Stimulated activated CD8-positive, alpha-beta memory T cell treated with anti-CD3 and anti-CD28 coated beads, Interleukin-4, amount 100 ng/mL, for 24 hours (primary cell): Measurements from ENCODE around the gene IFI35.
"Not testable (repeated sequence)": the region's sequence is repeated elsewhere in the genome, so short reads cannot be mapped to it uniquely, and the experiment has no call there.

Source experiments
- DNase-seq: peaks from one replicate; pipeline ENCODE4 v3.0.0-alpha.2; 2020; ENCODE audit warnings: low read depth

IFI35 gene

GRCh38 chr17:42997984-42998938, 8.3 kb upstream of the IFI35 start, which contains the start of gene RPL27:
Gene RPL27, plus strand, starts transcription at chr17:42998419. Its CDS starts 332 bp downstream, at chr17:42998751.
- peak; percentile 93 for DNase-seq

DNA sequence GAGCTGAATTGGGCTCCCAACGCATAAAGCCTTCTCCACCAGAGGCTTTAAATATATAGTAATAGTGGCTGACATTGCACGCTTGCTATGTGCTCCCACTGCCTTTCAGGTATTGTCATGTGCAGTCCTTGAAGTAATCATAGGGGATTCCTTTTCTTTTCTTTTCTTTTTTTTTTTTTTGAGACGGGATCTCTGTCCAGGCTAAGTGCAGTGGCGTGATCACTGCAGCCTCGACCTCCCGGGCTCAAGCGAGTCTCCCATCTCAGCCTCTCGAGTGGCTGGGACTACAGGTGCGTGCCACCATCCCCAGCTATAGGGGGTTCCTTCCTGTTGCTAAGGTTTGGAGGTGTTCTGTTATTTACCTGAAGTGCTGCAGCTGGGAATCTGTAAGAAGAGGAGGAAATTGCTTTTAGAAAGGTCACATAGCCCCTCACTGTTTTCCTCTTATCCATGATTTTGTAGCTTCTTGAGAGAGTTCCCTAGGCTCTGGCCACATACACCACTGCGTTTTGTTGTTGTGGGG, 7.5 kb upstream of the IFI35 start:
- no peak for DNase-seq

DNA sequence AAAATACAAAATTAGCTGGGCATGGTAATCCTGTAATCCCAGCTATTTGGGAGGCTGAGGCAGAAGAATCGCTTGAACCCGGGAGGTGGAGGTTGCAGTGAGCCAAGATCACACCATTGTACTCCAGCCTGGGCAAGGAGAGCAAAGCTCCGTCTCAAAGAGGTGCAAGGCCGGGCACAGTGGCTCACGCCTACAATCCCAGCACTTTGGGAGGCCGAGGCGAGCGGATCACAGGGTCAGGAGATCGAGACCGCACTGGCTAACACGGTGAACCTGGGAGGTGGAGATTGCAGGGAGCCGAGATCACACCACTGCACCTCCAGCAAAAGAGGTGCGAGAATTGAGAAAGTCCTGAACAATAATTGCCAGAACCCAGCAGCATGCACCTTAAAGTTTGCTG, 5.7 kb upstream of the IFI35 start:
- not testable (repeated sequence) for DNase-seq

DNA sequence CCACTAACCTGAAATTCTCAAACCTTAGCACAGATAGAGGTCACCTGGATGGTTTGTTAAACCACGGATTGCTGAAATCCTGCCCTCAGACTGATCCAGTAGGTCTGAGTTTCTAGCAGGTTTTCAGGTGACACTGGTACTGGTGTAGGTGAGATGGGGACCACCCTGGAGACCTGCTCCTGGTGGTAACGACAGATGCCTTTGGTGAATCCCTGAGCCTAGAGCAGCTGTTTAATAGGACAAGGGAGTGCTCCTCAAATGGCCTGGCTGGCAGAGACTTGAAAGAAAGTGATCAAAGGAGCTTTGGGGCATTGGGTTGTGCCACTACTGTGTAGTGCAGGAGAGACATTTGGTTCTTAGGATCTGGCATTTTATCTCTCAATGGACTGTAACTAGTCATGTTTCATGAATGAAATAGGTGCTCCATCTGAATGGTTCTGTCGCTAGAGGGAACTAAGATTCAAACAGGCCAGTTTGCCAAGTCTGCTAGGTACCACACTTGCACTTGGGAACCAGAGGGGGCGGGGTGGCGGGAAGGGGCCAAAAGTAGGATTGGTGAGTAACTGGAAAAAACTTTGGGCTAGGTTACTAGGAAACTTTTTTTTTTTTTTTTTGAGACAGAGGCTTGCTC, 2.9 kb upstream of the IFI35 start:
- DNase-seq, result no peak

GRCh38 chr17:43010667-43011308, 4.2 kb downstream of the IFI35 start:
- no peak for DNase-seq

DNA sequence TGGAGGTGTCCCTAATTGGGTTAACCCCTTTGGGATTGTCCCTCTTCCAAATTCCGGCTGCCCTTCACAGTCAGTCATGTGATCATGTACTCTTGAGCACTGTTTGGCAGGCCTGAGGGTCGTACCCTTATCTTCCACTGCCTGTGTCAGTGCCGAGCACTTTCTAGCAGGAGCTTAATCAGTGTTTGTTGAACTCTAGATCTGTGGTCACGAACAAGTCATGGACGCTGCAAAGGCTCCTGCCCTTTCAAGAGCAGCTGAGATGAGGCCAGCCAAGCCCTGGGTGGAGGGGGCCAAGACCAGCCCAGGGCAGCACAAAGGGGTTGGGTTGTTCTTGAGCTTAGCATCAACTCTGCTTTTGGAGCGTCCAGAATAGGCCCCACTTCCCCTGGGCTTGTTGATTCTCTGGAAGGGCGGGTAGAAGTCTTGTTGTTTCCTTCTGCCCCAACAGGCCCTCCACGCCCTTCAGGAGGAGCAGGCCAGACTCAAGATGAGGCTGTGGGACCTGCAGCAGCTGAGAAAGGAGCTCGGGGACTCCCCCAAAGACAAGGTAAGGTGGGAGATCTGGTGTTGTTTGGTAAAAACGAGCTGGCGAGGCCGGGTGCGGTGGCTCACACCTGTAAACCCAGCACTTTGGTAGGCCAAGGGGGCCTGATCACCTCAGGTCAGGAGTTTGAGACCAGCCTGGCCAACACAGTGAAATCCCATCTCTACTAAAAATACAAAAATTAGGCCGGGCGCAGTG, 5.3 kb downstream of the IFI35 start:
- no peak for DNase-seq

- DNase-seq, result no peak
These were observed 6.7 kb downstream of the IFI35 start for GRCh38 chr17:43013296-43013695.

DNA sequence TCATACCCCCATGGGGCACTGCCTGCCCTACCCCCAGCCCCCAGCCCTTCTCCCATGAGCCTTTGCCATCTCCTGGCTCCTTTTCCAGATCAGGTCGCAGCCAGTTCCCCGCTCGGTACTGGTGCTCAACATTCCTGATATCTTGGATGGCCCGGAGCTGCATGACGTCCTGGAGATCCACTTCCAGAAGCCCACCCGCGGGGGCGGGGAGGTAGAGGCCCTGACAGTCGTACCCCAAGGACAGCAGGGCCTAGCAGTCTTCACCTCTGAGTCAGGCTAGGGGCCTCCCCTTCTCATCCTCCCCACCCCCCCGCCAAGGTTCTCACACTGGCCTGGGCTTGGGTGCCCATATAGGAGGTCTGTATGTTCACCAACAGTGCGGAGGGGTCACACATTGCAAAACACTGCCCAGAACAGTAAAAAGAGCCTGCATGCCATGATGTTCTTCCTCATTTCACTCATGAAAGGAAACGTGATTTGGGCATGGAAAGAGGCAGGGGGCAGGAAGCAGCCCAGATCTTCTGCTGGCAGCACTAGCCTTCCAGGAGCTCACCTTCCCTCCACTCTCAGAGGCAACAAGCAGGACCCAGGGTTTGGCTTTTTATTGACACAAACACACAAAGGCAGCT, 7.5 kb downstream of the IFI35 start:
- DNase-seq, result no peak

- no peak for DNase-seq
These were observed 8.3 kb downstream of the IFI35 start for GRCh38 chr17:43014649-43015542.

GRCh38 chr17:43015579-43015978, 9.0 kb downstream of the IFI35 start:
- DNase-seq, result no peak

- no peak for DNase-seq
These were observed 9.6 kb downstream of the IFI35 start for GRCh38 chr17:43016216-43016615.

DNA sequence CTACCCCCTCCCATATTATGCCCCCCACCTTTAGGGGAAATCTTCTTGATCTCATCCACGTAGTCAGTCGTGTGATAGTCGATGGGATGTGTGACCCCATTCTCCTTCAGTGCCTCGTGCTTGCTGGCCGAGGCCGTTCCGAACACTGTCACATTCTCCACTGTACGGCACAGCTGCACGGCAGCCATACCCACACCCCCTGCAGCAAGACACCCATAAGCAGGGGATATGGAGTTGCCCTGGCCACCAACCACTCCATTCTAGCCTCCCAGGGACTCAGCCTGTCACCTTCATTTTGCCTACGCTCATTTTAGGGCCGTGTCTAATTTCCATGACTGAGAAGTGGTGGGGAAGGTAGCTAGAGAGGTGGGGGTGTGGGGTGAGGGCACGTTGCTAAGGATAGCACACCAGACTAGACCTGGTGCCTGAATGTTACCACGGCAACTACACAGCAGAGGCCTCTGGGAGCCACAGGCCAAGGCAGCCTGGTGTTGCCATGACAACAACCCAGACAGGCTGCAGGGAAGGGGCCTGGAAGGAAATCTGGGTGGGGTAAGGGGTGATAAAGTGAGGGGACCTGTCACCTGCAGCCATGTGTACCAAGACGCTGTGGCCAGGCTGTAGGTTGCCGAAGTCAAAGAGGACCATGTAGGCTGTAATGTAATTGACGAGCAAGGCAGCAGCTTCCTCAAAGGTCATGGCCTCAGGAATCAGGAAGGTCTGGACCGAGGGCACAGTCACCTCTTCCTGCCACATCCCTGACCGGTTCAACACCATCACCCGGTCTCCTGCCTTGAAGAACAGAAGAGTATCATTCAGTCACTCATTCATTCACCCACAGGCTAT, 11.6 kb downstream of the IFI35 start:
- no peak for DNase-seq

DNA sequence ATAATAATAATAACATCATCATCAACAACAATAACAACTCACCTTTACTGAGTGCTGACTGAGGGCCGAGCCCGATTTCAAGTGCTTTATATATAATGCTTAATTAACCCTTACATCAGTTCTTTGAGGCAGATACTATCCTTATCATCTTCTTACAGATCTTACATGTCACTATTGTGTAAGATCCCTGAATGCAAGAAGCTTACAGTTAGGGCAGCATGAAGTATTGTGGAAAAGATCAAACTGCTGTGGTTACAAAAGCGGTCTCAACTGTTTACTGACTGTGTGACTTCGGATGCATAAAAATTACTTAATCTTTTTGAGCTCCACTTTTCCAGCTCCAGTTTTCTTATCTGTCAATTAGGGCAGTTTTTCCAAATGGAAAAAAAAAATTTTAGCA, 12.3 kb downstream of the IFI35 start:
- DNase-seq, result no peak

GRCh38 chr17:43019418-43019817, 12.8 kb downstream of the IFI35 start:
- no peak for DNase-seq

DNA sequence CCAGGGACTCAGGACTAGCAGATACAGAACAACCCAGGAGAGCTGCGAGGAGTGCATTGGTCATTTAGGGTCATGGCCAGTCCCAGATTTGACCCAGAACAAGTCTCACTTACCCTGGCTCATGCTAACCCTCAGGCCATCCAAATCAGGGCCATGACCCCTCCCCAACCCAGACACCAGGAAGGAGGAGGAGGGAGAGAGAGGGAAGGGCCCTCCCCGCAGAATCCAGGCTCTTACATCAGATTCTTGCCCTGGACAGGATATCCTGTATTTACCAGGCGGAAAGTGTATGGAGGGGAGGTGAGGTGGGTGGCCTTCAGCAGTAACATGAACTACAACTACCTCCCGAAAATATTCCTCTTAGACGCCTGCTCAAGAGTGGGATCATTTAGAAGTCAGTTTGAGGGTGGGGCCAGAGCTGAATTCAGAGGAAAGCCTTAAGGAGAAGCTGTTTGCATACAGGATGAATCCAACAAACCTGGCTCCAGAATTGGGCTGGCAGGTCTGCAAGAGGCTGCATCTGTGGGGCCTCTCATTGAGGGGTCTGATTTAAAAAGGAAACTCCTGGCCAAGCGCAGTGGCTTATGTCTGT, 13.5 kb downstream of the IFI35 start:
- DNase-seq, result no peak

DNA sequence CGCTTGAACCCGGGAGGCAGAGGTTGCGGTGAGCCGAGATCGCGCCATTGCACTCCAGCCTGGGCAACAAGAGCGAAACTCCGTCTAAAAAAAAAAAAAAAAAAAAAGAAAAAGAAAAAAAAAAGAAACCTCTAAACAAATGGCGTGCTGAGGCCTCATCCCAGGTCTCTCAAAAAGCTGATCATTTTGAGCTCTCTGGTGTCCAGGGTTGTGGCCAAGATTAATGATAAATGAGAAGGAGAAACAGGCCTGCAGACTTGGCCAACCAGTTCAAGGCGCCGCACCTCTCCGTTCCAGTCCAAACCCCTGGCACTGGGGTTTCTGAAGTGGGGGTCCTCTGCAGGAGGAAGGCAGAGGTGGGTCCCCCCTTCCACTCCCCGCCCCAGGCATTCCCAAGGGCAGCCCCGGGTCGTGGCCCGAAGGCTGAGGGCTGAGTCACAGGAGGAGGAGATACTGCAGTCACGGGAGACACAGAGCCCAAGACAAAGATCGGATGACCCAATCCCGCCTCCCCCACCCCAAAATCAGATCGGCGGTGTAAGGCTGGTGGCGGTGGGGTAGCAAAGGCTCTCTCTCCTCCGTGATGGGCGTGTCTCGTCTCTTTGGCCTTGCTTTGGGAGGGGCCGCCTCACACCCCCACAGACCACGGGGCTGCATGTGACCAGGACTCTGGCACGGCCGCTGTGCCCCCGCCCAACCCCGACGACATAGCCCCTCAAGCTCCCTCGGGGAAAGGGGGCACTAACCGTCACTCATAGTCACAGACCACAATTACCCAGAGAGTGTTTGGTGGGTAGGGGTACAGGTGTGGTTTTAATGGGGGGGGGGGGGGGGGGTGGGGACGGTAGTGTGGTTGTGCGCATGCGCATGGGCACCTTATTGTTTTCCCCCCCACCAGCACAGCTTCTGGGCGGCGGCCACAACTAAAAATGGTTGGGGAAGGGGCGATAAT, 14.5 kb downstream of the IFI35 start:
- DNase-seq, result no peak

DNA sequence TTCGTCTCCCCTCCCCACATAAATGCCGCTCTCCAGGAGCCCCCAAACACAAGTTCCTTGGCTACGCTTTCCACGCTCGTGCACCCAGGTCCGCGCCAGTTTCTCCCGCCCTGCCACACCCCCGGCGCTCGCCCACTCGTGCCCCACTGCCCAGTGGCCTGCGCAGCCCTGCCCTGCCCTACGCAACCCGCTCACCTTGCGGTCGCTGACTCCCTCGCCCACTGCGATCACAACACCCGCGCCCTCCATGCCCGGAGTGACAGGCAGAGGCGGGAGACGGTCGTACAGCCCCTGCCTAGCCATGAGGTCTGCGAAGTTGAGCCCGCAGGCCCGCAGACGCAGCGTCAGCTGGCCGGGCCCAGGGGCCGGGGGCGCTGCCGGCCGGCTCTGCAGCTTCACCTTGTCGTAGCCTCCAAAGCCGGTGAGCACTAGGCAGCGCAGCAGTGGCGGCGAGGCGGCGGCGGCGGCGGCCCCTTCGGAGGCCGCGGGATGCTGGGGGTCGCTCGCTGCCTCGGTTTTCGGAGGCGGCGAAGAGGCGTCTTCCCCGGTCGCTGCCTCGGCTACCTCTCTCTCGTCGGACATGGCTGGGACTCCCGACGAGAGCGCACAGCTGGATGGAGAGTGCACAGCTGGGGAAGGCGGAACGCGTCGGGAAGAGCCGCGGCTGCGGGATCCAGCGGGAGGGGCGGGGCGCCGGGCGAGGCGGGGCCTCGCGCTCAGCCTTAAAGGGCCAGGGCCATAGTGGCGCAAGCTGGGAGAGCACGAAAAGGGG, 15.3 kb downstream of the IFI35 start, which contains the start of gene VAT1:
Gene VAT1 (minus strand): TSS at position 645 of the 772 bp plus-strand sequence. CDS start 63 bp downstream, at position 582.
- peak; percentile 56 for DNase-seq
